ENCODE results near the gene CAVIN1. TPM values are rescaled to one million over a fixed set of nuclear protein-coding genes. Genes with fewer than 3 reads are reported as not detected.
A peak's percentile ranks its signal among the peaks of the same experiment; 100 is the strongest.

The CAVIN1 gene
- polyA plus RNA-seq, 1 experiment = 326 TPM

DNA sequence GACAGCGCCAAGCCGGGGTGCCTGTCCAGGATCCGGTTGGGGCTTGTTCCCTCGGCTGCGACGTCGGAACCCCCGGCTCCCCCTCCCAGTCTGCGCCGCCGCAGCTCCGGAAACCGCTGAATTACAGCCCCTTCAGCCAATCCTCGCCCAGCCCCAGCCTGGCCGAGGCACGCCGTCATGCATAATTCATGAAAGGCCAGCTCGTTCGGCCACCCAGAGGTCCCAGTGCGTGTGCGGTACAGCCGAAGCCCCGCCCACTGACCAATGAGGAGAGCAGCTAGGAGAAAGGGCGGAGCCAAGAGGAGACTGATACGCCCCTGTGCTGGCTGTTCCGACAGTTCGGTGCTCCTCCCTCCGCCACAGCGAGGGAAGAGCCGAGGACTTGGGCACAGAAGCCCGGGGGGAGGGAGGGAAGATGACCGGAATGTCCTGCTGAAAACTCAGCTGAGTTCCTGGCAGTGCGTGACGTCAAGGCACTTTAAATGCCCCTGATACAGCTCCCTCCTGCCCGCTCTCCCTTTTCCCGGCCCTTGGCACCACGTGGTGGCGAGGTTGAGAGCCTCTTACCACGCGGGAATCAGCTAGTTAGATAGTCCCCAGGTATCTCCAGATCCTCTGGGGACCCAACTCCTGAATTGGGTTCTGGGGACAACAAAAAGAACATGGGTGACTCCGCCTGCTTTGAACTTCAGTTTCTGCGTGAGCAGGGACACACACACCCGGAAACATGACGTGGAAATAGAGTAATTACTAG, 34.5 kb downstream of the CAVIN1 start, which contains the start of gene STAT3:
TSS of gene STAT3 (minus strand) at position 62 of the 754 bp plus-strand sequence. CDS start 39,926 bp downstream, outside the sequence.
- POLR2A ChIA-PET = interaction anchor here (0.6 to 2.6 kb wide), 16 partner anchors 10 to 132 kb away, joined by 3 to 25 read pairs (median 4); partner anchors contain the start of gene CAVIN1

DNA sequence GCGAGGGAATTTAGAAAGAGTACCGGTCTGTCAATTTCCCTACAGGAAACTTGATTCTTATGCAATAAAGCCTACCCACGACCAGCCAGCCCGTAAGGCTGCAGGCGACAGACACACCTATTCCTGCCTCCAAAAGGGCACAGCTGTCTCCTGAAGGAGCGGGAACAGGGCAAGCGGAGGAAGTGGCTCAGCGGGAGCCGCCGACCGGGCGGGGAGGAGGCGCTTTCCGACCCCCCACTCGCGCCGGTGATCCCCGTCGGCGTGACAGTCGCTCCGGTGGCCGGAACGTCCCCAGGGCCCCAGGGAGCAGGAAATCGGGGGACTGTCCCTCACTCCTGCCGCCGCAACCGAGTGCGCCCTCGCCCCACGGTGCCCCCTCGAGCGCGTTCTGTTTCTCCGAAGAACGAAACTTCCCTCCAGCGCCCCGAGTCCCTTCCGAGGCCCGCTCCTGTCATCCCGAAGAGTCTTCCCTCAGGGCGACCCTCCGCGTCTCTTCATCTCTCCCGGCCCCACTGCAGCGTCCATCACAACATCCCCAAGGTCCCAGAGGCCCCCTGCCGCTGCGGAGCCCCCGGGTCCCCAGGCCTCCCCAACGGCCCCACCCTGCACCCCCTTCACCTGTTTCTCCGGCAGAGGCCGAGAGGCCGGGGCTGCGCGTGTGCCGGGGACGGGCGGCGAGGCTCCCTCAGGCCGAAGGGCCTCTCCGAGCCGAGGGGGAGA, 35.2 kb downstream of the CAVIN1 start:
- POLR2A ChIA-PET = interaction anchor here (0.7 to 2.6 kb wide), 14 partner anchors 11 to 132 kb away, joined by 3 to 25 read pairs (median 4); partner anchors contain the start of gene CAVIN1
- Histone ChIP-seq H3K9me3 (ENCODE audit: control insufficient read depth, insufficient read depth, low read length) (peaks cover 4% of the 10 kb centered on the region; the same call in 1 of the 2 replicates), H3K4me3 (ENCODE audit: low read depth, low read length) (peak overlapping the region; percentile 91), H3K27ac (ENCODE audit: low read depth, low read length) (peak overlapping the region; percentile 83), H3K27me3 (ENCODE audit: control insufficient read depth, insufficient read depth, low read length) (no peaks in the 10 kb centered on the region)
- no peak for TF ChIP-seq CTCF (IDR thresholded peaks at IDR 0.05; ENCODE audit: low read depth, low read length)
- CTCF ChIA-PET = interaction anchor here (0.9 to 1.5 kb wide), 8 partner anchors 10 to 139 kb away, joined by 3 to 6 read pairs (median 4); no protein-coding TSS in a partner anchor
- DNase-seq (ENCODE audit: low read depth, low spot score) = no peak

More for the DNA sequence above, 34.5 kb downstream of the CAVIN1 start, which contains the start of gene STAT3:
- DNase-seq (ENCODE audit: low read depth, low spot score) = peak; percentile 99
- Histone ChIP-seq H3K27ac (ENCODE audit: low read depth, low read length) (peak within 1 kb of the TSS; percentile 98), H3K9me3 (ENCODE audit: control insufficient read depth, insufficient read depth, low read length) (peaks cover 4% of the 10 kb centered on the region; the same call in 1 of the 2 replicates), H3K27me3 (ENCODE audit: control insufficient read depth, insufficient read depth, low read length) (no peaks in the 10 kb centered on the region), H3K4me3 (ENCODE audit: low read depth, low read length) (peak within 1 kb of the TSS; percentile 91)
- CTCF ChIA-PET = interaction anchor here (0.5 to 1.5 kb wide), 10 partner anchors 10 to 139 kb away, joined by 3 to 6 read pairs (median 4); no protein-coding TSS in a partner anchor
- no peak for TF ChIP-seq CTCF (IDR thresholded peaks at IDR 0.05; ENCODE audit: low read depth, low read length)

- CTCF ChIA-PET = no interaction called here
Measured at GRCh38 chr17:42386777-42387657, 36.0 kb downstream of the CAVIN1 start.

DNA sequence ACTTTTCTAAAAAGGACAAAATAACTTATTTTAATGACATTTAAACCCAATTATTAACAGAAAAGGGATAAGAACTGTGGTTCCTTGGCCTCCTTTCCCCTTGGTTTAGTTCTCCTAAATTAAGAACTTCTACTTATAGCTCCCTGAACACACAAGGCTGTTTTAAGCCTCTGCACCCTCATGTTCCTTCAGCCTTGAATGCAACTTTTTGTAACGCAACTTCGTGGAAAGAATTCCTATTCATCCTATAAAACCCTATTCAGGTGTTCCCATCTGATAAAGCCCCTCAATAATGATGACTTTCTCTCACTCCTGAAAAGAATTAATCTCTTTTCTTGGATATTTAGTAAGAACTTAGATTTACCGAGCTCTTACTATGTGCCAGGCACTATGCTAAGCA, 41.2 kb downstream of the CAVIN1 start:
- TF ChIP-seq CTCF (IDR thresholded peaks at IDR 0.05; ENCODE audit: low read depth, low read length) = no peak
- POLR2A ChIA-PET = no interaction called here
- Histone ChIP-seq H3K4me3 (ENCODE audit: low read depth, low read length) (no peak overlapping the region), H3K27me3 (ENCODE audit: control insufficient read depth, insufficient read depth, low read length) (no peaks in the 10 kb centered on the region), H3K9me3 (ENCODE audit: control insufficient read depth, insufficient read depth, low read length) (no peaks in the 10 kb centered on the region), H3K27ac (ENCODE audit: low read depth, low read length) (no peak overlapping the region)
- CTCF ChIA-PET = no interaction called here
- DNase-seq (ENCODE audit: low read depth, low spot score) = no peak

More at GRCh38 chr17:42386777-42387657, 36.0 kb downstream of the CAVIN1 start:
- H3K27ac ChIP-seq (ENCODE audit: low read depth, low read length) = peak overlapping the region; percentile 83
- H3K9me3 ChIP-seq (ENCODE audit: control insufficient read depth, insufficient read depth, low read length) = peaks cover 4% of the 10 kb centered on the region; the same call in 1 of the 2 replicates
- DNase-seq (ENCODE audit: low read depth, low spot score) = no peak
- no peaks in the 10 kb centered on the region for H3K27me3 ChIP-seq (ENCODE audit: control insufficient read depth, insufficient read depth, low read length)
- H3K4me3 ChIP-seq (ENCODE audit: low read depth, low read length) = peak overlapping the region; percentile 91
- POLR2A ChIA-PET = interaction anchor here (2.6 kb wide), 1 partner anchor 36 kb away, joined by 25 read pairs; the partner anchor contains the start of gene CAVIN1
- TF ChIP-seq CTCF (IDR thresholded peaks at IDR 0.05; ENCODE audit: low read depth, low read length) = no peak

Measured in AG04450 (cell line).